GM21737 (cell line): ENCODE data around the gene DARS1.

Source experiments
- ATAC-seq: cut with Tn5 transposase; IDR thresholded peaks from one replicate; pipeline ENCODE4 v1.9.1; 2021; ENCODE audit warnings: mild to moderate bottlenecking, moderate library complexity; ENCODE audit not compliant: unreplicated experiment

Gene DARS1

DNA sequence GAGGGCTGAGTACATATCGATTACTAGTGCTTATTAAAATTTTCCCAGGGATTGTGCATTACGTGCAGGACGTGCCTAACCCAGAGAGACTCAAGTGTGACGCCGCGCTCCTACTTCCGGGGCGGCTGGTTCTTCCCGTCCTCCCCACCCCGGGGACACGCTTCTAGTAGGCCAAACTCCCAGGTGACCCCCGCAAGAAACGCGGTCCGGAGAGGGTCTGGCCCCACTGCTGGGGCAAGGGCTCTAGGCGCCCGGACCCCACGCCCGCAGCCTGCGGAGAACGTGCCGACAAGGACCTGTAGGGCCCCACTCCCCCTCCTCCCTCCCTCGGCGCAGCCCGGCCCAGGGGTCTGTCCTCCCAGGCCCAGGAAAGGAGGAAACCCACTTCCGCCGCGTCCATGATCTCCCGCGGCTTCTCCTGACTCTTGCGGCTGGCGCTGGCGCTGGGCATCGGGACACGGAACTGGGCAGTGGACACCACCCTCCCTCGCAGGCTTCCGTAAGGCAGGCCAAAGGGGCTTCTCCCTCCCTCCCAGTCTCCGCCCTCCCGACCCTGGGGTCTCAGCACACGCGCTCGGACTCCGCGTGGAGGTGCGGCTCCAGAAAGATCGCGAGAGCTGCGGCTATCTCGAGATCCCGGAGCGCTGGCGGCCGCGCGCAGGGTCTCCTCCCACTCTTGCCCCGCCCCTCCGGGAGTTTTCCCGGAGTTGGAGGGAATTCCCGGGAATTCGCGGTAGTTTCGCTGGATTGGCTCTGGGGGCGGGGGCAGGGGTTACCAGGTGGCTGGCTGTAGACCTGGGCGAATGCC, at the start of gene DARS1:
DARS1 (minus strand) TSS at position 609 of the 808 bp plus-strand sequence; CDS start at position 451, 158 bp downstream.
- peak; percentile 78 for ATAC-seq

GRCh38 chr2:136034629-136035028, 49.2 kb upstream of the DARS1 start:
- ATAC-seq: no peak

DNA sequence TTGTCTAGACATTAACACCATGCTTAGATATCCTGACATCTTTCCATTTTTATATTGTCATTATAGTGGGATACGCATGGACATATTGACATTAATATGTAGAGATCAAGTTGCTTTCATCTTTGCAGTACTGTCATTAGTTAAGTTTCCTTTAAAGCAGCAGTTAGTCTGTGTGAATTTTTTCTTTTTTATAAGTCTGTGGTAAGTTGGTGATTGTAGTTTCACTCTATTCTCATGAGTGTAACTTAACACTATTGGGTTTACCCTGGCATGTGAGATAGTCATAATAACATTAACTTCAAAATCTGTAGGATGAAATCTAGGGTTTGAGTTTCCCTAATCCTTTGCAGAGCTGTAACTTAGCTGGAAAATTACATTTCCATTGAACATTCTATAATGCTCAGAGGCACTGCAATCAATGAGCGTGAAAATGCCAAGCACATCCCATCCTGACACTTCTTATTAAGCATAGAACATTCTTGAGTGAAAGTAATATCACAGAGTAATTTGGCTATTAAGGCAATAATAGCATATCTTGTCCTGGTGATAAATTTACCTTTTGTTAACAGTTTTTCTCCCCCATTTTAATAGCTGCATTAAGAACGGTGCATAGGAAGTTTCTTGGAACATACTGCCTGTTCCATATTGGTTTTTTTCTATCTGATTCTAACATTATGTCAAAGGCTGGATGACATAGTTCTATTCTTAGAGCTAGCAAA, 47.5 kb upstream of the DARS1 start:
- ATAC-seq: no peak

GRCh38 chr2:136032192-136032591, 46.8 kb upstream of the DARS1 start:
- ATAC-seq: no peak

- no peak for ATAC-seq
Observed at GRCh38 chr2:136031711-136032110, 46.3 kb upstream of the DARS1 start.

DNA sequence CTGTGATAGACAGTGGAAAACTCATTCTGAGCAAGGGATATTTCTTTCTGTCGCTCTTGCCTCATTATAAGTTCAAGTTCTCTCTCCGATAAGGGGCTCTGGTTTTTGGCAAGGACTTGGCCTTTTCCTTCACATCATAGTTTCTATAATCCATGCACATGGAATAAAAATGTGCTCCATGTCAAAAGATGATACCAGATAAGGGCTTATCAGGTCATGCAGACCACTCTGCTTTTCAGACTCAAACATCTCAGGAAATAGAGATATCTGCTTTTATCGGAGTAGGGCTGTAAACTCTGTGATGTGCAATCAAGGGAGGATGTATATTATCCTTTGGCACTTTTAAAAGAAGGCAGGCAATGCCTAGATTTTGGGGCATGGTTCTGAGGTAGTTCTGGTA, 45.0 kb upstream of the DARS1 start:
- no peak for ATAC-seq

- ATAC-seq: peak; percentile 70
Observed at GRCh38 chr2:136029149-136029548, 43.7 kb upstream of the DARS1 start.

- no peak for ATAC-seq
Observed at GRCh38 chr2:136028001-136028400, 42.6 kb upstream of the DARS1 start.

DNA sequence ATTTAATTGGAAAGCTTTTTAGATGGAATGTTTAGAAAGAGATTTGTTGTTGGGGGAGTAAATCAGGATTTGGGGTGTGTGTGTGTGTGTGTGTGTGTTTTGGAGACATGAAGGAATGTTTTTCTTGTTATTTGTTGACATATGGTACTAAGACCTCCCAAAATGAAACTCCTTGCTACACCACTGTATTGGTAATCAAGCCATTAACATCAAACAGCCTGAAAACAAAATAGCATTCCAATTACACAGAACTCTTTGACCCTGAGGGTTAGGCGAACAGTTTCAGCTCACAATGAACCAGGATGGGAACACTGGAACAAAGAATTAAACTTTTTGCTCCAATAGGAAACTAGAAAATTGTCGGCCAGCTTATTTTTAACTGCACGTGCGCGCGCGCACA, 41.7 kb upstream of the DARS1 start:
- ATAC-seq: no peak

DNA sequence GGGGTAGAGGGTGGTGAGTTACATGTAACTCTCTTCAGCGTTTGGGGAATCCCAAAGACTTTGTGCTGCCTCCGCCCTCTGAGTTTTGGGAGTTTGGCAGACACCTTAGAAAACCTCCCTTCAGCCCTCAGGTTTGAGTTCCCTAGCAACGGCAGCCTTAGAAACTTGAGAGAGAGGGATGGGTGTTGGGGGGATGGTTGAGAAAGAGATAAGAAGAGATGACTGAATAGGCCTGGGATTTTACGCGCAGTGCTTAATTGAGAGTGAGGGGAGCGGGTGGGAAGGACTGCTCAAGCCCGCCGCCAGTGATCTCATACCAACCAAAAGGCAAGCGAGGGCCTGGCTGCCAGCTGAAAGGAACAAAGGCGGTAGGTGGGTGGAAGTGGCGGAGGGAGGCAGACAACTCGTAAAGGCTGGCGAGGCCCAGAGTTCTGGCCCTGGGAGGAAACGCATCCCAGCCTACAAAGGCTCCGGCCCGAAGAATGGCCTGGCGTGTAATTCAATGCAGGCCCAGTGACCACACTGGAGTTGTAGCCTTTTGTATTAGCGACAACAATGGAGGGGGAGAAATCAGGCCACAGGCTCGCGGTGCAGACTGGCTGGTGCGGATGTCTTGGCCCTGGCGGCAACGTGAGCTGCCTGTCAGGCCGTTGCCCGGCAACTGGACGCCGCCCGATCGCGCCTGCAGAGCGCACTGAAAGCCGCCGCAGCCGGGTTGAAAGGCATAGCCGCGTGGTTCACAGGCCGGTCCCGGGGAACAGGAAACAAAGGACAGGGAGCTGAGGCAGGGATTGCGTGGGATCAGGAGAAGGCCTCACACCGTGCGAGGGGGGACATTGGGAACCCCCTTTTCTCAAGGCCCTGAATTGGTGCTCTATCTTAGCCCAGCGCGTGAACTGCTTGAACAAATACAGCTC, 39.9 kb upstream of the DARS1 start:
- no peak for ATAC-seq

DNA sequence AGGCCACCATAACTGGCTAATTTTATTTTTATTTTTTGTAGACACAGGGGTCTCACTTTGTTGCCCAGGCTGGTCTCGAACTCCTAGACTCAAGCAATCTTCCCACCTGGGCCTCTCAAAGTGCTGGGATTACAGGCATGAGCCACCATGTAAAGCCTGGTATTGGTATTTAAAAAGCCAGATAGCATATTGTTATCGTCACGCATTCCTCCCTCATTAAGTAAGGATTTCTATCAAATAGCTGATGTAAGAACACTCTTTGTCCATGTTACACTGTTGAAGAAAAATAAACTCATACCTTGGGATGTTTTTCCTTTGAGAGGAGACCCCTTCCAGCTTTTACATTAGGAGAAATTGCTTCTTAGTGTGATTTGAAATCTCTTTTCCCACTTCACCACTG, 39.2 kb upstream of the DARS1 start:
- ATAC-seq: no peak

DNA sequence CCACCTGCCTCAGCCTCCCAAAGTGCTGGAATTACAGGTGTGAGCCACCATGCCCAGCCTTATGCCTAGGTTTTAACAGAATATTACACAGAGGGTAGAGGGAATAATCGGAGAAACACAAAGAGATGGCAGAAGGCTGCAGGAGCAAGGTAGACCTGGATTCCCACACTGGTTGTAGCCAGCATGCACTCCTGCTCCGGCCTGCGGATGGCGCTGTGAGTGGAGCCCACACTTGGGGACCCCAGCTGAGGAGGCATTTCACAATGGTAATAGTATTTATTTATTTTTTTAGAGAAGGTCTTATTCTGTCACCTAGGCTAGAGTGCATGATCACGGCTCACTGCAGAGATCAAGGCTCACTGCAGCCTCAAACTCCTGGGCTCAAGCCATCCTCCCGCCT, 38.8 kb upstream of the DARS1 start:
- no peak for ATAC-seq

- ATAC-seq: no peak
Observed at GRCh38 chr2:136023416-136023815, 38.0 kb upstream of the DARS1 start.

GRCh38 chr2:136022396-136023146, 37.1 kb upstream of the DARS1 start:
- no peak for ATAC-seq

GRCh38 chr2:136021976-136022375, 36.5 kb upstream of the DARS1 start:
- ATAC-seq: no peak

GRCh38 chr2:136021406-136021805, 36.0 kb upstream of the DARS1 start:
- no peak for ATAC-seq

- no peak for ATAC-seq
Observed at GRCh38 chr2:136020831-136021230, 35.4 kb upstream of the DARS1 start.

- no peak for ATAC-seq
Observed at GRCh38 chr2:136019825-136020224, 34.4 kb upstream of the DARS1 start.

- ATAC-seq: peak; percentile 63
Observed at GRCh38 chr2:136019306-136019705, 33.9 kb upstream of the DARS1 start.

DNA sequence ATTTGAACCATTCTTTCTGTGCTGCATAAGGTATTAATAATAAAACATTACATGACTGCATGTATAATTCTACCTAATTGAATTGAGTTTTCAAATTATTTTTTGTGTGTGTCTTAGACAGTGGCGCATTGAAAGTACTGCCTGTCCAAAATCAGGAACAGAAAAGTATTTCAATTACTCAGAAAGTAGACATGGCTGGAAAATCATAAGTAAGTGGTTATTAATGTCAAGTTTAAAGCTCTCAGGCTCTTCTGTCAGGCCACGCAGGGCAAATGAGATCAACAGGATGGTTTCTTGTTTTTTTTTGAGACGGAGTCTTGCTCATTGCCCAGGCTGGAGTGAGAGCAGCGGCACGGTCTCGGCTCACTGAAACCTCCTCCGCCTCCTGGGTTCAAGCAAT, 32.4 kb upstream of the DARS1 start:
- ATAC-seq: no peak

- no peak for ATAC-seq
Observed at GRCh38 chr2:136016836-136017235, 31.4 kb upstream of the DARS1 start.
